ENCODE measurements around the gene MCRIP2.
"Not testable (repeated sequence)": the region's sequence is repeated elsewhere in the genome, so short reads cannot be mapped to it uniquely, and the experiment has no call there.

Gene MCRIP2, protein sequence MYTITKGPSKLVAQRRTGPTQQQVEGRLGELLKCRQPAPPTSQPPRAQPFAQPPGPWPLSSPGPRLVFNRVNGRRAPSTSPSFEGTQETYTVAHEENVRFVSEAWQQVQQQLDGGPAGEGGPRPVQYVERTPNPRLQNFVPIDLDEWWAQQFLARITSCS

DNA sequence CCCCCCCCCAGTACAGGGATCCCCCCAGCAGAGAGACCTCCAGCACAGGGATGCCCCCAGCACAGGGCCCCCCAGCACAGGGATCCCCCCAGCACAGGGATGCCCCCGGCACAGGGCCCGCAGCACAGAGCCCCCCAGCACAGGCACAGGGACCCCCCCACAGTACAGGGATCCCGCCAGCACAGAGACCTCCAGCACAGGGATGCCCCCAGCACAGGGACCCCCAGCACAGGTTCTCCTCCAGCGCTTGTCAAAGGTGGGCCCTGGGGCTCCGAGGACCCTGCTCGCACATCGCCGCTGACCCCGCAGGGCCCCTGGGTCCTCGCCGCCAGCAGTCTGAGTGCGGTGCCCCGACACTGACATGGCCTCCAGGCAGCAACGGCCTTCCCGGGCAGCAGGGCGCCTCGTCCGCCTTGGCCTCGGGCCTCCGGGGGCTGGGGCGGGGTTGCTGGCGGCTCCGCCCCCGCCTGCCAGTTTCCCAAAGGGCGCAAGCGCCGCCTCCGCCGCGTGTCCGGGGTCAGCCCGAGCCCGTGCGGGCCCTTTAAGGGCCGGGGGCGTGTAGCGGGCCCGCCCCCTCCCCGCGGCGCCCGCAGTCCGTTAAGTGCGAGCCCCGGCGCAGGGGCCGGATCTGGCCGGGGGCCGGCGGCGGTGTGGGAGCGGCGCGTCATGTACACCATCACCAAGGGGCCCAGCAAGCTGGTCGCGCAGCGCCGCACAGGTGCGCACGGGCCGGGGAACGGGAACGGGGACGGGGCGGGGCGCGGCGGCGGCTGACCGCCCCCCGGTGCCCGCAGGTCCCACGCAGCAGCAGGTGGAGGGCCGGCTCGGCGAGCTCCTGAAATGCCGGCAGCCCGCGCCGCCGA, at the start of gene MCRIP2:
Gene MCRIP2, plus strand, starts transcription at position 503 of the 863 bp plus-strand sequence. Its CDS starts 164 bp downstream, at position 667.
- peak; percentile 84 for DNase-seq

DNA sequence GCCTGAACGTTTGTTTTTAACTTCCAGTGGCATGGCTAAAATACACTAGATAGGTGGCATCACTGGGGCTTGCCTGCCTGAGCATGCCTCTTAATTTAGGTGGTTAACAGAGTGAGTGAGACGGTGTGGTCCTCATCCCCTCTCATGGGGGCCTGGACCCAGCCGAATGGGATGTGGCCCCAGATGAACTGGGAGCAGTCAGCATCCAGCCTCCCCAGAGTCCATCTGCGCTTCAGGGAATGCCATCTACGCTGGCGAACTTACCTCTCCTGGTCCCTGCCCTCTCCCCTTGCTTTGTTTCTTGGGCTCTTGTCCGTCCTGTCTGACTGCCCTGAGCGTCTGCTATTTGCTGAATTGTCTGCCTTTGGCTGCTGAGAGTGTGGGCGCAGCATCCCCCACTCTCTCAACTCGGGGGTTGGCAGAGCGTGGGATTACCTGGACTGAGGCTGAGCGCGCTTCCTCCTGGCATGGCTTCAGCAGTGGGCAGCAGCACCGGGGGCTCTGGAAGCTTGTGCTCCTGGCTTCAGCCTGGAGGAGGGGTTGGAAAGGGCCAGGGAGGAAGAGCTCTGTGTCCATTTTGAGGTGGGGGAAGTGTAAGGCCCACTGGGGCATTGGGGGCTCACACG, 49.6 kb upstream of the MCRIP2 start:
- DNase-seq = no peak

DNA sequence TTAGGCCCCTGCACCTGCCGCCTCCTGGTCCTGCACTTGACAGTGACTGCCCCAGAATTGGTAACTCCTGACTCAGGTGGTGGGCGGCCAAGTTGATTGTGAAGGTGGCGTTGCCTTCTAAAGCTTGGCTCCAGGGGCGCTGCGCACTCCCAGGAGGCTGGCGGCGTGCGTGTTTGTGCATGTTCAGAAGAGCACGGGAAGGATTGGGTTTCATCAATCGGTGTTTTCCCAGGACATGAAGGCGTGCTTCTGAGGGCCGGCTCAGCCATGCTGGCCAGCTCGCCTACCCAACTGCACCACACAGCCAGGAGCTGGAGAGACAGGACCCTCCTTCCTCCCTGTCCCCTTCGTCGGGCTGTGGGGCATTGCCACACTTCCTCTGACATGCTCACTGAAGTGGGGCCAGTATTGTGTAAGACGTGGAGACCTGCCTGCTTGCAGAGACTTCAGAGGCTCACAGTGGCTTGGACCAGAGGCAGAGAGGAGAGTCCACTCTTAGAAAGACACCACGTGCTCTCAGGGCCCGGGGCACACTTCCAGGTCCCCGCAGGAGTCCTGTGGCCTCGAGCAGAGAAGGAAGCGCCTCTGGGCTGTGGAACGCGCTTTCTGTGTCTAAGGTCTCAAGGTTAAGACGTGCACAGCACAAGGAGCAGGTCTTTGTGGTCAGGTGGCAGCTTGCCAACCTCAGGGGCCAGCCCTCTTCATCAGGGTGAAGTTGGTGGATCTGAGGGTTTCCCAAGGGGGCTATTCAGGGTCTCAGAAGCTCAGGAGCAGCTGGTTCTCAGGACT, 48.9 kb upstream of the MCRIP2 start:
- DNase-seq = no peak

DNA sequence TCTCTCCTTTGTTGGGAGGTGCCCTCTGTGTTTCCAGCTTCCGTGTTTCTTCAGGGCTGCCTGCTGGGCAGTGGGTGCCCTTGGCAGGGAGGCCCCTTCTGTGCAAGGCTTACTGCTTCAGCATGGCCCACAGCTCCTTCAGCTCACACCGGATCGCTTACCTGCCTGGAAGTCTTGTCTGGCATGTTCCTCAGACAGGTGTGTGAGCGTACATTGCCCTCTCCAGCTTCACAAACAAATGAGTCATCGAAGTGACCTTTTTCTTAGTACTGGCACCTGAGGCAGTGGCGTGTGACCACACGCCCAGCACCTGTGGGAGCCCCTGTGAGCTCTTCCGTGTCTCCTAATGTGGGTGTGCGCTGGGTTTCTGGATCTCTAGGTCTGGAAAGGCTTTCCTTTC, 48.2 kb upstream of the MCRIP2 start:
- no peak for DNase-seq

DNA sequence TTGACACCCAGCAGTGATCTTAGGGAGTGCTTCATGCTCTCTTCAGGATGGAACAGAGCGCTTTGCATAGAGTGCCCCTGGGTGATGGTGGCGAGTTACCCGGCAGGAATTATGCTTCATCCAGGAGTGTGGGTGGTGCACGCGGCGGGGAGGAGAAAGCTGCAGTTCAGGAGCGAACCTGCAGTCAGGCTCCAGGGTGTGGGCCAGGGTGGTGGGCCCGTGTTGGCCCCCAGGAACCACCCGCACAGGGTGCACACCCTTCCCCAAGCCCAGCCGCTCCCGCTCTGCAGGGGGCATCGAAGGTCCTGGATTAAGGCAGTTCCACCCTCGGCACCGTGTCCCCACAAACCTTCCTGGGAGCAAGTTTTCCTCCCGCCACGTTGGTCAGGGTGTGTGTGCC, 47.8 kb upstream of the MCRIP2 start:
- no peak for DNase-seq

DNA sequence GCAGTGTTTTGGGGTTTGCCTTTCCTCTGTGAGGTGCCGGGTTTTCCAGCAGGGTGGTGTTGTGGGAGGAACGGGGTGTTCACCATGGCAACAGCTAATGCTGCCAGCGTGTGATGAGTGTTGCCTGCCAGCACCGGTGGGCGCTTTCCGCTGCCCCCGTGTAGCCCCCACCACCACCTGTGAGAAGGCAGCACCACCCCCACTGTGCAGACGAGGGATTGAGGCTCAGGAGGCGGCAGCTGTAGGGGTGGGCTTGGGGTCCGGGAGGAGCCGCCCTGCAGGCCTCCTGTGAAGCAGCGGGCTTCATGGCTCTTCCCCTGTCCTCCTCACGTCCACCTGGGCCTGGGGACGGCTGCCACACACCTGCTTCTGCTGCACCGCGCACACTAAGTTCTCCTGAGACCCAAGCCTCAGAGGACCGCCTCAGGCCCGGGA, 46.5 kb upstream of the MCRIP2 start:
- no peak for DNase-seq

DNA sequence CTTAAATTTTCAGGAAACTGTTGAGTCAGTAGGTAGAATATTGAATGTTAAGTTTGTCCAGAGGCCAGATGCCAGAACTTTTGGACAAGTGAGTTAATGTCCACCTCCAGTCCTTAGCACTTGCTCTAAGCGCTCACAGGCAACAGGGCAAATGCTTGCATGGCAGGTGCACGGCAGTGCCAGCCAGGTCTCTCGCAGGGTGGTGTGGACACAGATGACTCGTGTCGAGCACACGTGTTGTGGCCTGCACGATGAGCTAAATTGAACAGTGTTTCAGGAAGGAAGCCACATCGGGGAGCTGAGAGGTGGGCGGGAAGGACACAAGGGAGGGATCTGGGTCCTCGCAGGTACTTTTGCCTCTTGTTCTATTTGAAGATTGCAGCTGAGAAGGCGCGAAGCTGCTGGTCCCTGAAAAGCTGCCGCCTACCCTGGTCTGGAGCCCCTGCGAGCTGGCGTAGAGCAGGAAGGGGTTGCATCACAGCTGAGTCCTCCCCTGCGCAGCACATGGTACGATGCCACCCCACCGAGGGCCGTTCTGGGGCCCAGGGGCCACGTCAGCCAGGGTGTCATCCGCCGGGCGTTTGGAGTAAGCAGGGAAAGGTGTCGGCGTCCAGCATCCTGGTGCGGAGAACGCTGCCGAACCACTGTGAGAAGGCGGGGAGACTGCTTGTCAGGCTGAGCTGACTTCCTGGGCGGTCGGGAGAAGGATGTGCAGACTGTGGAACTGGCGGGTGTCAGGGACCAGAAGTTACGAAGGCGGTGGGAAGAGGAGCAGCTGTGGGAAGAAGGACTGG, 45.5 kb upstream of the MCRIP2 start:
- no peak for DNase-seq

DNA sequence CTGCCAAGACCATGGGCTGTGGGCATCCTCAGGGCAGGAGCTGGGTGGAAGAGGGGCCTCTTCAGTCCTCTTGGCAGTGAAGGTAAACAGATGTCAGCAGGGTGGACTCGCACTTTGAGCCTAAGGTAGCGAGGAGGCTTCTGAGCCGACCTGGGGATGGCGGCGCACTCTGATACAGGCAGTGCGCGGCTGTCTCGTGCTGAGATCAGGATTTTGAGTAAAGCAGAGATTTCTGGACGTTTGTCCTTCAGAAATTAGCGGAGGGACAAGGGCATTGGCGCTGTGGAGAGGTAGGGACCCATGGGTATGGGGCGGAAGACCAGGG, 44.9 kb upstream of the MCRIP2 start:
- no peak for DNase-seq

DNA sequence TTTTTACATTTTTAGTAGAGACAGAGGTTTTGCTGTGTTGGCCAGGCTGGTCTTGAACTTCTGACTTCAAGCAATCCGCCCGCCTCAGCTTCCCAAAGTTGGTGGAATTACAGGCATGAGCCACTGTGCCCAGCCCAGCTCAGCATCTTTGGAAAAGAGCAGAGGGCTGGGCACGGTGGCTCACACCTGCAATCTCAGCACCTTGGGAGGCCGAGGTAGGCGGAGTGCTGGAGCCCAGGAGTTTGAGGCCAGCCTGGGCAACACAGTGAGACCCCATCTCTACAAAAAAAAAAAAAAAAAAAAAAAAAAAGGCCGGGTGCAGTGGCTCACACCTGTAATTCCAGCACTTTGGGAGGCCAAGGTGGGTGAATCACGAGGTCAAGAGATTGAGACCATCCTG, 44.0 kb upstream of the MCRIP2 start:
- DNase-seq = not testable (repeated sequence)

DNA sequence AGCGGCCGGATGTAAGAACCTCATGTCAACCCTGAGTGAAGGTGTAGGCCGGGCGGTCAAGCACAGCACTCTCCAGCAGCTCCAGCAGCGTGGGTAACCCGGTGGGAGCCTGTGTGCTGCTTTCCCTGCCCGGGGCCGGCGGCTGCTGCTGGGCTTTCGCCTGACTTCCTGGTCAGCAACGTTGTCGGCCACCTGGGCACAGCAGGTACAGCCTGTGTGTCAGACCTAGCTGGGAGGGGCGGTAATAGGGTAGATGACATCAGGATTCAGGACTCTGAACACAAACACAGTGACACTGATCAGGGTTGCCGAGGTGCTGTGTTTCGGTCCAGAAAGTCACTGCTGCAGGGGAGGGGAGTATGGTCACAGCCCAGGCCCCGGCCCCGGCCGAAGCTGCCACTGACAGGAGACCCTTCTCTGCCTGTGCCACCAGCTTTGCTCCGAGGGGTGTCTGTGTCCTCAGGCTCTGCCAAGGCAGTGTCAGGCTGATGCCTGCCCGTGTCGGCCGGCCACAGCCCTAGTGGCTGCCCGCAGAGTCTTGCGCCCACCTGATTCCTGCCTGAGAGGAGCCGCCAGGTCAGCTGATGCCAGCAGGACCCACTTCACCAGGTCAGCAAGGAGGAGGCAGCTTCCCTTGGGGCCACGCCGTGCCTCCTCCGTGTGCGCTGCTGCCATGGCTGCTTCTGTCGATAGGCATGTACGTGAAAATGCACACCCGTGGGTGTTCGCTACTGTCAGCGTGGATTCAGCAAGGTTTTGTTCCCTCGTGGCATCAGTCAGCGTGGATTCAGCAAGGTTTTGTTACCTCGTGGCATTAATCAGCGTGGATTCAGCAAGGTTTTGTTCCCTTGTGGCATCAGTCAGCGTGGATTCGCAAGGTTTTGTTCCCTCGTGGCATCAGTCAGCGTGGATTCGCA, 42.5 kb upstream of the MCRIP2 start:
- DNase-seq = no peak

DNA sequence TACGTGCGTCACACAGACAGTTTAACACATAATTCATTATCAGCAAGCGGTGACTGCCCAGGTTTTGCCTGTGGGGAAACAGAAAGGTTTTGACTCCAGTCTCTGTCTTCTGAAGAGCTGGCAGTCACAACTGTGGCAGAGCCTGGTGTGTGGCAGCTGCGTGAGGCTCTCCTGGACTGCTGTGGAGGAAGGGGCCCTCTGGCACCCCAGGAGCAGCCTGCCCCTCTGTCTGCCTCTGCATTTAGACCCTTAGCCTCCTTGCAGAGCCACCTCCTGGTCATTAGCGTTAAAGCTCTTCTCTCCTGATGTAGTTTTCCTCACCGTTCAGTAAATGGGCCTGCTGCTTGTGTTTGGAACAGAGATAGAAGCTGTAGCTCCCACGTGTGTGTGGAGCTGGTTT, 40.8 kb upstream of the MCRIP2 start:
- no peak for DNase-seq

DNA sequence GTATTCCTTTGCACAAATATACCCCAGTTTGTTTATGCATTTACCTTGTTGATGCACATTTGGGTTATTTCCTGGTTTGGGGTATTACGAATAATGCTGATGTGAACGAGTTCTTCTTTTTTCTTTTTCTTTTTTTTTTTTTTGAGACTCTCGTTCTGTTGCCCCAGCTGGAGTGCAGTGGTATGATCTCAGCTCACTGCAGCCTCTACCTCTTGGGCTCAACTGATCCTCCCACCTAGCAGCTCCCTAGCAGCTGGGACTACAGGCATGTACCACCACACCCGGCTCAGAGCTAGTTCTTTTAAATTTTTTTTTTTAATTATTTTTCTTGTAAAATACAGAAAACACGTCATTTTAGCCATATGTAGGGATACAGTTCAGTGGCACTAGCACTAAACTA, 37.7 kb upstream of the MCRIP2 start:
- DNase-seq = no peak

DNA sequence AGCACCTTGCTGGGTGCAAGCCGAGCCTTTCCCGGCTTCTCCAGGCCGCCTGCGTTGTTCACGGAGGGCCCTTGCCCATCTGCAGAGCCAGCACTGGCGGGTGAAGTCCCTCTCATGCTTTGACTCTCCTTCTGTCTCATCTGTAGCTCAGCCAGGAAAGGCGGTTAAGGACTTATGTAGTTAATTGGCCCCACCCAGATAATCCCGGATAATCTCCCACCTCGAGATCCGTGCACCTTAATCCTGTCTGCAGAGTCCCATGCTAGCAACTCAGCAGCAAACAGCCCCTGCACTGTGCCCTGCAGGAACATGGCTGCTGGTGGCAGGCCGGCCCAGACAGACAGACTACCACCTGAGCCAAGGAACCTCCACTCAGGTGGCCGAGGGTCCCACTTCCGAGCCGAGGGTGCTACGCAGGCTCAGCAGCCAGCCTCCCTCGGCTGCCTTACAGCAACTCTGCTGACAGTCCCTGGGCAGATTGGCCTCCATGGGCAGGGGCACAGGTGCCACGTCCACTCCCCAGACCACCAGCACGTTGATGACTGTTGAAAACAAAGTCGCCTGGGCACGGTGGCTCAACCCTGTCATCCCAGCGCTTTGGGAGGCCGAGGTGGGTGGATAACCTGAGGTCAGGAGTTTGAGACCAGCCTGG, 34.8 kb upstream of the MCRIP2 start:
- no peak for DNase-seq

DNA sequence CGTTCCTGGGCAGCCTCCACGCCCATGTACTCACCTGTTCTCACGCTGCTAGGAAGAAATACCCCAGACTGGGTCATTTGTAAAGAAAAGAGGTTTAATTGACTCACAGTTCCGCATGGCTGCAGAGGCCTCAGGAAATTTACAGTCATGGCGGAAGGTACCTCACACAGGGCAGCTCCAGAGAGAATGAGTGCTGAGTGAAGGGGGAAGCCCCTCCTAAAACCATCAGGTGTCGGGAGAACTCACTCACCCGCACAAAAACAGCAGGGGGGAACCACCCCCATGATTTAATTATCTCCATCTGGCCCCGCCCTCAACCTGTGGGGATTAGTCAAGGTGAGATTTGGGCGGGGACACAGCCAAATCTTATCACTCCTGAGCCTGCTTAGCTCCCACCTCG, 33.6 kb upstream of the MCRIP2 start:
- no peak for DNase-seq

DNA sequence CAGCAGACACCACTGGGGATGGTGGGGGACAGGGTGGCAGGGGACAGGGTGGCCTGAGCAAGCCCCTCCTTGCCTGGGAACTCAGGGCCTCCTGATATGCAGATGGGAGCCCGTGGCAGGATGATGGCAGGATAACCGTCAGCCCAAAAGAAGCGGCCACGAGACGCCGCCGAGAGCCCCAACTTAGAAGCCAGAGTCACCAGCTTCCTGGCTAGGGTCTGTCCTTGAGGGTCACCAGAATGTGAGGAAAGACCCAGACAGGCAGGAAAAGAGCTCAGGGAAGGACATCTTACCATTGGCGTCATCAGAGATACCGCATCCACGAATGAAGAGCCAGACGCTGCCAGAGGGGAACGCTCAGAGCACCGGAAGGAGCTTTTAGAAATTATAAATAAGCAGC, 32.3 kb upstream of the MCRIP2 start:
- no peak for DNase-seq

DNA sequence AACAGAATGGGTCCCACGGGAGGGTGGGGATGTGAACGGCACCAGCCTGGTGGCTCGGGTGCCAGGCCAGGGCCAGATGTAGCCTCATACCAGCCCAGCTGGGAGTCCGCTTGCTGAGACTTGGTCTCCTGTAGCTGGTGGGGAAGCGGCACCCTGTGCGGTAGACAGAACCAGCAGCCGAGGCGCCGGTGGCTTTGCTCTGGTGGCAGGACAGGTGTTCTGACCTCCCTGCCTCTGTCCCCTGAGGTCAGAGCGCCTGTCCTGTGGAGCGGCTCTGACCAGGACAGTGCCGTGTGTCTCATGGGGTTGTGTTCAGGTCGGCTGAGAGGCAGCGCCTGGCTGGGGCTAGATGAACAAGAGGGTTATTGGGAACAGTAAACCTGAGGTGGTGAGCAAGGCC, 31.6 kb upstream of the MCRIP2 start:
- no peak for DNase-seq

DNA sequence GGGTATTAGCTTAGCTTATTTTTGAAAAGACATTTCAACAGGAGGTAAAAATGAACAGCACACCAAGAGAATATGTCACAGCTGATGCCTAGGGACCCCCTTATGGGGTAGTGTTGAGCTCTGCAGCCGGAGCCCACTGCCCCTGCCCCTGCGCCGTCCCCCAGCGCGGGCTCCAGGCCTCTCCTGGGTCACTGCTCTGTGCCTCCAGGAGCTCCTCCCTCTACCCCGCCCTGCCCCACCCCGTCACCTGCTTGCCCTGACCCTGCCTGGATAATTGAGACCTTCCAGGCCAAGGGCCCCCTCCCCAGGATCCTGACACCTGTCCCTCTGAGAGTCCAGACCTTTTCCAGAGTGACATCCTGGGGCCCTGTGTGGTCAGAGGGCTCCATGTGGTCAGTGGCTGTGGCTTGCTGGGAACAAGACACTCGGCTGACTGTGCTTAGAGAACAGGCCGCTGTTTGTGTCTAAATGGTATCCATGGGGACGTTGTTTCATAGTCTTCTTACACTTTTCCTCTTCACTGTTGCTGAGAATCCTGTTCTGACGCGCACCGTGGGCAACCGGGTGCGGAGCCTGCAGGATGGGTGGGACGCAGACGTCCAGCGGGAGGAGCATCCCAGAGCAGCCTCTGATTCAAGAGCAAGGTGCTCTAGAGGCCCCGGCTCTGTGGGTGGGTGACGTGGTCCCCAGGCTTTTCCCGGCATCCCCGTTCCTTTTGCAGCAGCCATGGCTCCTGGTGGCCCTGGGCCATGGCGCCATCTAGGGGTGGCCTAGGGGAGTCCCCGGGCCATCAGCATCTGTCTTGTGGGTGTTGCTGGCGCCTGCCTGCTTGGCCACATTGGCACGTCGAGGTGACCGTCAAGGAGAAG, 30.9 kb upstream of the MCRIP2 start:
- no peak for DNase-seq

DNA sequence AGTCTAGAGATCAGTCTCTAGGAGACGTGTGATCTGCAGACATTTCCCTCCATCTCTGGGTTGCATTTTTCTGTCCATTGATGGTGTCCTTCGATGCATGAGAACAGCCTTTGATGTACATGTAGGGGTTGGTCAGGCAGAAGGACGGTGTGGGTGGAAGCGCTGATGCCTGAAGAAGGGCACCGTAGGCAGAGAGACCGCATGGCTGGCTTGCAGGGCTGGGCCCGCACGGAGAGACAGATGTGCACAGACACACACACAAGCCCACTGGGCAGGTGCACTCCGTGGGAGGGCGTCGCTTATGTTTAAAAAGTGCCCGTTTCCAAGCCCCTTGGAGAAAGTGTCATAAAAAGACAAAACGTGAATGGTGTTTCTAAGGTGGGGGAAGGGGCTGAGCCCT, 26.5 kb upstream of the MCRIP2 start:
- DNase-seq = no peak

DNA sequence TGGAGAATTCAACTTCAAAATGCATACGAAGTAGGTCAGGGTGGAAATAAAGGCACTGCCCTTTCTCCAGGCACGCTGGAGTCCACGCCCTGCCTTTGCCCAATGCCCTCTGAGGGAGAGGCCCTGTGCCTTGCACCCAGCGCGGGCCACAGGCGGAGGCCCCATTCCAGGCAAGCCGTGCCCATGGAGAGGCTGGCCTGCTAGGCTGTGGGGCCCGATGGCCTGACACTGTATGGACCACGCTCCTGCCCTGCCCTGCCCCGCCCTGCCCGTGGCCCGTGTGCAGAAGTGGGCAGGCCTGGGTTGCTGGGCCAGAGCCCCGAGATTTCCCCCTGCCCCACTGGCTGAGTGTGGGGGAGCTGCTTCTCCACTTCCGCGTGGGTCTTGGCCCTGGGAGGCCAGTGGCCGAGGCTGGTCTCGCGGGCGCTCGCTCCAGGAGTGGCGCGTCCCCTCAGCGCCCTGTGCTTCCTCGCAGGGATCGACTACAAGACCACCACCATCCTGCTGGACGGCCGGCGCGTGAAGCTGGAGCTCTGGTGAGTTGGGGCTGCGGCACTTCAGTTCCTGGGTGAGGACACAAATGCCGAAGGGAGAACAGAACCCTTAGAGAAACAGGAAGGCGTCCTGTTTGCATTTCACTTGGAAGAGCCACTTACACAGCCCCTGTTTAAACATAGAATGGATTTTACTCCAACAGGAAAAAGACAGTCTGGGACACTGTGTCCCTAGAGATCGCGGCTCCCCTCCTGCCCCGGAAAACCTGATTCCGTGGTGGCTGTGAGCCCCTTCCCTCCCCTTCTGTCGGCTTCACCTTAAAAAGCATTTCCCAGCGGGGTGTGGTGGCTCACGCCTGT, 24.7 kb upstream of the MCRIP2 start:
- no peak for DNase-seq
